ENCODE measurements around the gene KRTAP10-7.
"Not testable (repeated sequence)": the region's sequence is repeated elsewhere in the genome, so short reads cannot be mapped to it uniquely, and the experiment has no call there.

The KRTAP10-7 gene

GRCh38 chr21:44571844-44572782 is 28.3 kb upstream of the KRTAP10-7 start:
- no peak overlapping the region for H3K4me3 ChIP-seq (ENCODE audit: low read length in 2 of 2)
- no peaks in the 10 kb centered on the region for H3K4me1 ChIP-seq (ENCODE audit: control insufficient read depth, insufficient read depth, low read length)
- peaks cover 6 to 10% of the 10 kb centered on the region in 2 donors for H3K27me3 ChIP-seq (ENCODE audit: control insufficient read depth in 1 of 2, insufficient read depth in 2 of 2, low read length in 2 of 2)
- peaks cover 2 to 23% of the 10 kb centered on the region in 2 donors for H3K9me3 ChIP-seq (ENCODE audit: control insufficient read depth in 2 of 2, low read length in 2 of 2)
- no peak overlapping the region for H3K9ac ChIP-seq (ENCODE audit: low read length in 2 of 2)
- H3K27ac ChIP-seq (ENCODE audit: low read length), result no peak overlapping the region
- H3K36me3 ChIP-seq (ENCODE audit: control insufficient read depth in 2 of 2, insufficient read depth in 2 of 2, low read length in 2 of 2), result no peaks in the 10 kb centered on the region

- H3K27ac ChIP-seq (ENCODE audit: low read length), result no peak overlapping the region
- no peaks in the 10 kb centered on the region for H3K36me3 ChIP-seq (ENCODE audit: control insufficient read depth in 2 of 2, insufficient read depth in 2 of 2, low read length in 2 of 2)
- no peak overlapping the region for H3K4me3 ChIP-seq (ENCODE audit: low read length in 2 of 2)
- peaks cover 6 to 8% of the 10 kb centered on the region in 2 donors for H3K27me3 ChIP-seq (ENCODE audit: control insufficient read depth in 1 of 2, insufficient read depth in 2 of 2, low read length in 2 of 2)
- peaks cover 2 to 29% of the 10 kb centered on the region in 2 donors for H3K9me3 ChIP-seq (ENCODE audit: control insufficient read depth in 2 of 2, low read length in 2 of 2)
- no peaks in the 10 kb centered on the region for H3K4me1 ChIP-seq (ENCODE audit: control insufficient read depth, insufficient read depth, low read length)
- no peak overlapping the region for H3K9ac ChIP-seq (ENCODE audit: low read length in 2 of 2)
Measured at GRCh38 chr21:44572959-44573583, 27.3 kb upstream of the KRTAP10-7 start.

GRCh38 chr21:44573630-44574456 is 26.6 kb upstream of the KRTAP10-7 start, which contains the start of gene KRTAP10-4:
KRTAP10-4 (plus strand) TSS chr21:44573729; CDS start chr21:44573759, 30 bp downstream.
- H3K4me1 ChIP-seq (ENCODE audit: control insufficient read depth, insufficient read depth, low read length); H3K4me3 ChIP-seq (ENCODE audit: low read length in 2 of 2); H3K27ac ChIP-seq (ENCODE audit: low read length); H3K27me3 ChIP-seq (ENCODE audit: control insufficient read depth in 1 of 2, insufficient read depth in 2 of 2, low read length in 2 of 2); H3K9ac ChIP-seq (ENCODE audit: low read length in 2 of 2); H3K36me3 ChIP-seq (ENCODE audit: control insufficient read depth in 2 of 2, insufficient read depth in 2 of 2, low read length in 2 of 2): not testable (repeated sequence)
- H3K9me3 ChIP-seq (ENCODE audit: control insufficient read depth in 2 of 2, low read length in 2 of 2), result peaks cover 2 to 33% of the 10 kb centered on the region in 2 donors

- no peak overlapping the region for H3K4me3 ChIP-seq (ENCODE audit: low read length in 2 of 2)
Measured at GRCh38 chr21:44574457-44575306, 25.7 kb upstream of the KRTAP10-7 start.

GRCh38 chr21:44575307-44576024 is 24.9 kb upstream of the KRTAP10-7 start:
- Histone ChIP-seq H3K9me3 (ENCODE audit: control insufficient read depth in 2 of 2, low read length in 2 of 2) (peaks cover 2 to 33% of the 10 kb centered on the region in 2 donors), H3K9ac (ENCODE audit: low read length in 2 of 2) (no peak overlapping the region), H3K4me1 (ENCODE audit: control insufficient read depth, insufficient read depth, low read length) (no peaks in the 10 kb centered on the region)

More at GRCh38 chr21:44574457-44575306, 25.7 kb upstream of the KRTAP10-7 start:
- Histone ChIP-seq H3K36me3 (ENCODE audit: control insufficient read depth in 2 of 2, insufficient read depth in 2 of 2, low read length in 2 of 2) (no peaks in the 10 kb centered on the region), H3K27me3 (ENCODE audit: control insufficient read depth in 1 of 2, insufficient read depth in 2 of 2, low read length in 2 of 2) (peaks cover 5 to 6% of the 10 kb centered on the region in 2 donors), H3K9ac (ENCODE audit: low read length in 2 of 2) (no peak overlapping the region), H3K27ac (ENCODE audit: low read length) (no peak overlapping the region), H3K9me3 (ENCODE audit: control insufficient read depth in 2 of 2, low read length in 2 of 2) (peaks cover 2 to 33% of the 10 kb centered on the region in 2 donors), H3K4me1 (ENCODE audit: control insufficient read depth, insufficient read depth, low read length) (no peaks in the 10 kb centered on the region)

GRCh38 chr21:44576025-44576420 is 24.4 kb upstream of the KRTAP10-7 start:
- H3K4me1 ChIP-seq (ENCODE audit: control insufficient read depth, insufficient read depth, low read length), result no peaks in the 10 kb centered on the region
- no peak overlapping the region for H3K9ac ChIP-seq (ENCODE audit: low read length in 2 of 2)
- no peak overlapping the region for H3K4me3 ChIP-seq (ENCODE audit: low read length in 2 of 2)
- no peaks in the 10 kb centered on the region for H3K36me3 ChIP-seq (ENCODE audit: control insufficient read depth in 2 of 2, insufficient read depth in 2 of 2, low read length in 2 of 2)
- H3K27me3 ChIP-seq (ENCODE audit: control insufficient read depth in 1 of 2, insufficient read depth in 2 of 2, low read length in 2 of 2), result peaks cover 6 to 7% of the 10 kb centered on the region in 2 donors
- peaks cover 2 to 32% of the 10 kb centered on the region in 2 donors for H3K9me3 ChIP-seq (ENCODE audit: control insufficient read depth in 2 of 2, low read length in 2 of 2)
- no peak overlapping the region for H3K27ac ChIP-seq (ENCODE audit: low read length)

More at GRCh38 chr21:44575307-44576024, 24.9 kb upstream of the KRTAP10-7 start:
- H3K4me3 ChIP-seq (ENCODE audit: low read length in 2 of 2), result no peak overlapping the region
- H3K27me3 ChIP-seq (ENCODE audit: control insufficient read depth in 1 of 2, insufficient read depth in 2 of 2, low read length in 2 of 2), result peaks cover 6% of the 10 kb centered on the region in 2 donors
- no peaks in the 10 kb centered on the region for H3K36me3 ChIP-seq (ENCODE audit: control insufficient read depth in 2 of 2, insufficient read depth in 2 of 2, low read length in 2 of 2)
- H3K27ac ChIP-seq (ENCODE audit: low read length), result no peak overlapping the region

GRCh38 chr21:44578371-44579055 is 21.9 kb upstream of the KRTAP10-7 start:
- peaks cover 2 to 24% of the 10 kb centered on the region in 2 donors for H3K9me3 ChIP-seq (ENCODE audit: control insufficient read depth in 2 of 2, low read length in 2 of 2)
- H3K4me1 ChIP-seq (ENCODE audit: control insufficient read depth, insufficient read depth, low read length), result no peaks in the 10 kb centered on the region
- H3K36me3 ChIP-seq (ENCODE audit: control insufficient read depth in 2 of 2, insufficient read depth in 2 of 2, low read length in 2 of 2), result no peaks in the 10 kb centered on the region
- H3K27ac ChIP-seq (ENCODE audit: low read length), result no peak overlapping the region
- H3K27me3 ChIP-seq (ENCODE audit: control insufficient read depth in 1 of 2, insufficient read depth in 2 of 2, low read length in 2 of 2), result peaks cover 4% of the 10 kb centered on the region in 2 donors
- no peak overlapping the region for H3K4me3 ChIP-seq (ENCODE audit: low read length in 2 of 2)
- no peak overlapping the region for H3K9ac ChIP-seq (ENCODE audit: low read length in 2 of 2)

GRCh38 chr21:44579056-44579832 is 21.2 kb upstream of the KRTAP10-7 start:
- Histone ChIP-seq H3K4me3 (ENCODE audit: low read length in 2 of 2) (no peak overlapping the region), H3K9me3 (ENCODE audit: control insufficient read depth in 2 of 2, low read length in 2 of 2) (peaks cover 2 to 24% of the 10 kb centered on the region in 2 donors), H3K9ac (ENCODE audit: low read length in 2 of 2) (no peak overlapping the region), H3K4me1 (ENCODE audit: control insufficient read depth, insufficient read depth, low read length) (no peaks in the 10 kb centered on the region), H3K27me3 (ENCODE audit: control insufficient read depth in 1 of 2, insufficient read depth in 2 of 2, low read length in 2 of 2) (peaks cover 4 to 7% of the 10 kb centered on the region in 2 donors), H3K36me3 (ENCODE audit: control insufficient read depth in 2 of 2, insufficient read depth in 2 of 2, low read length in 2 of 2) (no peaks in the 10 kb centered on the region), H3K27ac (ENCODE audit: low read length) (no peak overlapping the region)
